Measurements from ENCODE around the gene PARP2.

The PARP2 gene

GRCh38 chr14:20384886-20385285 is 41.5 kb downstream of the PARP2 start:
- Mint-ChIP-seq H3K36me3 (ENCODE audit: insufficient read depth) (peaks cover 56% of the 10 kb centered on the region), H3K9me3 (no peaks in the 10 kb centered on the region), H3K27me3 (no peaks in the 10 kb centered on the region), H3K27ac (ENCODE audit: low read depth) (no peak overlapping the region), H3K4me1 (peaks cover 13% of the 10 kb centered on the region), H3K4me3 (no peak overlapping the region)
- no peak for ATAC-seq (replicated peaks; ENCODE audit: extremely low read depth, poor library complexity, severe bottlenecking)
- DNase-seq (ENCODE audit: low spot score in 2 of 2): no peak

GRCh38 chr14:20386276-20386855 is 42.9 kb downstream of the PARP2 start:
- no peaks in the 10 kb centered on the region for H3K27me3 Mint-ChIP-seq
- H3K27ac Mint-ChIP-seq (ENCODE audit: low read depth): no peak overlapping the region
- ATAC-seq (replicated peaks; ENCODE audit: extremely low read depth, poor library complexity, severe bottlenecking) (no peak), DNase-seq (ENCODE audit: low spot score in 2 of 2) (no peak)
- peaks cover 62% of the 10 kb centered on the region for H3K36me3 Mint-ChIP-seq (ENCODE audit: insufficient read depth)
- H3K9me3 Mint-ChIP-seq: no peaks in the 10 kb centered on the region
- peaks cover 13% of the 10 kb centered on the region for H3K4me1 Mint-ChIP-seq
- no peak overlapping the region for H3K4me3 Mint-ChIP-seq

GRCh38 chr14:20387576-20387975 is 44.1 kb downstream of the PARP2 start:
- peaks cover 72% of the 10 kb centered on the region for H3K36me3 Mint-ChIP-seq (ENCODE audit: insufficient read depth)
- peak overlapping the region; percentile 51 for H3K27ac Mint-ChIP-seq (ENCODE audit: low read depth)

GRCh38 chr14:20388159-20388558 is 44.7 kb downstream of the PARP2 start:
- peaks cover 77% of the 10 kb centered on the region for H3K36me3 Mint-ChIP-seq (ENCODE audit: insufficient read depth)
- H3K4me1 Mint-ChIP-seq: peaks cover 13% of the 10 kb centered on the region
- H3K27ac Mint-ChIP-seq (ENCODE audit: low read depth): peak overlapping the region; percentile 51
- H3K4me3 Mint-ChIP-seq: no peak overlapping the region
- H3K27me3 Mint-ChIP-seq: no peaks in the 10 kb centered on the region
- DNase-seq (ENCODE audit: low spot score in 2 of 2): no peak
- no peak for ATAC-seq (replicated peaks; ENCODE audit: extremely low read depth, poor library complexity, severe bottlenecking)
- no peaks in the 10 kb centered on the region for H3K9me3 Mint-ChIP-seq

More at GRCh38 chr14:20387576-20387975, 44.1 kb downstream of the PARP2 start:
- ATAC-seq (replicated peaks; ENCODE audit: extremely low read depth, poor library complexity, severe bottlenecking) (no peak), DNase-seq (ENCODE audit: low spot score in 2 of 2) (no peak)
- no peak overlapping the region for H3K4me3 Mint-ChIP-seq
- peaks cover 13% of the 10 kb centered on the region for H3K4me1 Mint-ChIP-seq
- no peaks in the 10 kb centered on the region for H3K27me3 Mint-ChIP-seq
- no peaks in the 10 kb centered on the region for H3K9me3 Mint-ChIP-seq

- ATAC-seq (replicated peaks; ENCODE audit: extremely low read depth, poor library complexity, severe bottlenecking): no peak
- H3K4me3 Mint-ChIP-seq: no peak overlapping the region
These were observed 48.1 kb downstream of the PARP2 start for GRCh38 chr14:20391505-20391904.

GRCh38 chr14:20397511-20397910 is 54.1 kb downstream of the PARP2 start:
- ATAC-seq (replicated peaks; ENCODE audit: extremely low read depth, poor library complexity, severe bottlenecking) (no peak), DNase-seq (ENCODE audit: low spot score in 2 of 2) (no peak)
- no peaks in the 10 kb centered on the region for H3K27me3 Mint-ChIP-seq
- peaks cover 76% of the 10 kb centered on the region for H3K36me3 Mint-ChIP-seq (ENCODE audit: insufficient read depth)
- no peaks in the 10 kb centered on the region for H3K9me3 Mint-ChIP-seq
- H3K4me3 Mint-ChIP-seq: no peak overlapping the region
- H3K27ac Mint-ChIP-seq (ENCODE audit: low read depth): no peak overlapping the region
- no peaks in the 10 kb centered on the region for H3K4me1 Mint-ChIP-seq

More at GRCh38 chr14:20391505-20391904, 48.1 kb downstream of the PARP2 start:
- Mint-ChIP-seq H3K27ac (ENCODE audit: low read depth) (no peak overlapping the region), H3K27me3 (no peaks in the 10 kb centered on the region), H3K36me3 (ENCODE audit: insufficient read depth) (peaks cover 85% of the 10 kb centered on the region), H3K9me3 (no peaks in the 10 kb centered on the region), H3K4me1 (peaks cover 13% of the 10 kb centered on the region)
- DNase-seq (ENCODE audit: low spot score in 2 of 2): no peak

- peak overlapping the region; percentile 42 for H3K27ac Mint-ChIP-seq (ENCODE audit: low read depth)
- H3K9me3 Mint-ChIP-seq: no peaks in the 10 kb centered on the region
- H3K4me3 Mint-ChIP-seq: no peak overlapping the region
- H3K27me3 Mint-ChIP-seq: no peaks in the 10 kb centered on the region
- ATAC-seq (replicated peaks; ENCODE audit: extremely low read depth, poor library complexity, severe bottlenecking): no peak
- H3K4me1 Mint-ChIP-seq: peaks cover 9% of the 10 kb centered on the region
- peaks cover 77% of the 10 kb centered on the region for H3K36me3 Mint-ChIP-seq (ENCODE audit: insufficient read depth)
- DNase-seq (ENCODE audit: low spot score in 2 of 2): no peak
These were observed 57.1 kb downstream of the PARP2 start for GRCh38 chr14:20400589-20400964.

- DNase-seq (ENCODE audit: low spot score in 2 of 2) (no peak), ATAC-seq (replicated peaks; ENCODE audit: extremely low read depth, poor library complexity, severe bottlenecking) (no peak)
- Mint-ChIP-seq H3K27me3 (no peaks in the 10 kb centered on the region), H3K27ac (ENCODE audit: low read depth) (peak overlapping the region; percentile 42), H3K4me3 (no peak overlapping the region), H3K36me3 (ENCODE audit: insufficient read depth) (peaks cover 76% of the 10 kb centered on the region), H3K9me3 (no peaks in the 10 kb centered on the region), H3K4me1 (peaks cover 14% of the 10 kb centered on the region)
These were observed 57.6 kb downstream of the PARP2 start for GRCh38 chr14:20400965-20401593.

GRCh38 chr14:20403521-20403920 is 60.1 kb downstream of the PARP2 start:
- Mint-ChIP-seq H3K27me3 (no peaks in the 10 kb centered on the region), H3K27ac (ENCODE audit: low read depth) (peak overlapping the region; percentile 32), H3K4me3 (no peak overlapping the region), H3K36me3 (ENCODE audit: insufficient read depth) (peaks cover 67% of the 10 kb centered on the region), H3K4me1 (peaks cover 23% of the 10 kb centered on the region), H3K9me3 (no peaks in the 10 kb centered on the region)
- no peak for DNase-seq (ENCODE audit: low spot score in 2 of 2)
- no peak for ATAC-seq (replicated peaks; ENCODE audit: extremely low read depth, poor library complexity, severe bottlenecking)

All from central memory CD8-positive, alpha-beta T cell (primary cell).